H1 (cell line): ENCODE measurements around the gene CEP83. TPM values are rescaled to one million over a fixed set of nuclear protein-coding genes. Genes with fewer than 3 reads are reported as not detected.

Experiments used
- ATF3 ChIP-seq: IDR thresholded peaks from 2 replicates; pipeline ENCODE4 v1.6.1; 2011; ENCODE audit warnings: low read depth, mild to moderate bottlenecking, low read length; ENCODE audit not compliant: insufficient read depth
- CBX5 ChIP-seq: fragments of 300-800, 300-1000 bp; sonication (generic); IDR thresholded peaks from 2 replicates; pipeline ENCODE4 v1.7.1; 2016; ENCODE audit warnings: antibody characterized with exemption, low read length, low read depth
- CHD1 ChIP-seq: IDR thresholded peaks from 2 replicates; pipeline ENCODE4 v1.6.1; 2012; ENCODE audit warnings: low read depth, low read length, improper control_type of control experiment
- CHD7 ChIP-seq: fragments of 300-600 bp; sonication (generic); IDR thresholded peaks from 2 replicates; pipeline ENCODE4 v1.7.1; 2012; ENCODE audit warnings: low read length, moderate library complexity, mild to moderate bottlenecking, inconsistent platforms; ENCODE audit not compliant: insufficient replicate concordance
- E2F6 ChIP-seq: IDR thresholded peaks from 2 replicates; pipeline ENCODE4 v1.6.1; 2012; ENCODE audit warnings: inconsistent platforms
- FOSL1 ChIP-seq: IDR thresholded peaks from 2 replicates; pipeline ENCODE4 v1.6.1; 2011; ENCODE audit warnings: mild to moderate bottlenecking, low read depth, low read length, moderate library complexity; ENCODE audit not compliant: insufficient read depth
- JUN ChIP-seq: IDR thresholded peaks from 2 replicates; pipeline ENCODE4 v1.6.1; 2011; ENCODE audit warnings: low read depth, mild to moderate bottlenecking, improper control_type of control experiment, low read length
- KDM1A ChIP-seq: fragments of 200-600, 300-600 bp; sonication (generic); IDR thresholded peaks from 2 replicates; pipeline ENCODE4 v1.7.1; 2016; ENCODE audit warnings: mild to moderate bottlenecking, low read length, borderline replicate concordance
- NRF1 ChIP-seq: IDR thresholded peaks from 2 replicates; pipeline ENCODE4 v1.6.1; 2011; ENCODE audit warnings: mild to moderate bottlenecking, low read depth, low read length, improper control_type of control experiment
- POLR2AphosphoS5 ChIP-seq: IDR thresholded peaks from 2 replicates; pipeline ENCODE4 v1.6.1; 2011; ENCODE audit warnings: low read depth, low read length
- SIX5 ChIP-seq: IDR thresholded peaks from 2 replicates; pipeline ENCODE4 v1.6.1; 2011; ENCODE audit warnings: mild to moderate bottlenecking, low read depth, low read length
- polyA plus RNA-seq, 7 experiments: library from polyadenylated mRNA; depleted of rRNA in 3 of 7; stranded (reverse) in 5 of 7; unstranded in 2 of 7; fragments of >200 nt in 5 of 7; fragments of 200-250 nt in 2 of 7; gene quantifications; 1 replicate in 5 of 7; 2 replicates in 1 of 7; 4 replicates in 1 of 7; pipeline versions ENCODE4 v1.2.1 to v1.2.3, GENCODE V29; 2011 to 2013; ENCODE audit warnings: missing spikeins in 2 of 7, mixed read lengths in 2 of 7
- total RNA-seq: library from RNA; stranded (reverse); fragmentation: NEBNext Ultra II Directional; extraction: Animal tissue kit (Norgen Biotek cat#: 25700); gene quantifications from 2 replicates; pipeline ENCODE4 v1.2.1, GENCODE V29; 2021

Gene CEP83
- total and polyA plus RNA-seq, 2 of the 8 experiments (the other 6 are each of a cell fraction or from before 2014, with no cell fraction given), result 6.0 to 25.8 TPM

GRCh38 chr12:94434171-94434570 is 25.5 kb downstream of the CEP83 start (continued):
- no peak for TF ChIP-seq CHD7
- TF ChIP-seq E2F6, result no peak
- no peak for TF ChIP-seq CHD1
- no peak for TF ChIP-seq KDM1A
- TF ChIP-seq CBX5, result no peak
- TF ChIP-seq FOSL1, result no peak
- no peak for TF ChIP-seq ATF3
- TF ChIP-seq POLR2AphosphoS5, result no peak
- TF ChIP-seq SIX5, result no peak
- TF ChIP-seq JUN, result no peak
- no peak for TF ChIP-seq NRF1
